ENCODE measurements around the gene UPK1A. TPM values are rescaled to one million over a fixed set of nuclear protein-coding genes. Genes with fewer than 3 reads are reported as not detected.

Gene UPK1A
- total and polyA plus RNA-seq, 2 donors (not counting 3 experiments of a cell fraction or from before 2014, with no cell fraction given) = not detected

GRCh38 chr19:35639863-35640262 lies 26.5 kb upstream of the UPK1A start:
- no peaks in the 10 kb centered on the region for H3K27me3 ChIP-seq (ENCODE audit: control insufficient read depth in 2 of 2, insufficient read depth in 2 of 2, low read length in 2 of 2)
- H3K9me1 ChIP-seq (replicated peaks; ENCODE audit: control insufficient read depth, extremely low read depth, insufficient read depth, low read length) = no peaks in the 10 kb centered on the region
- H3K36me3 ChIP-seq (ENCODE audit: control insufficient read depth in 2 of 2, extremely low read depth in 1 of 2, insufficient read depth in 2 of 2, low read length in 2 of 2) = peaks cover 9 to 23% of the 10 kb centered on the region in 2 experiments
- BruUV-seq (replicated peaks) = no TSS peak
- H3K4me2 ChIP-seq (ENCODE audit: insufficient read depth, low read length) = no peak overlapping the region
- TF ChIP-seq, protein P1, sequence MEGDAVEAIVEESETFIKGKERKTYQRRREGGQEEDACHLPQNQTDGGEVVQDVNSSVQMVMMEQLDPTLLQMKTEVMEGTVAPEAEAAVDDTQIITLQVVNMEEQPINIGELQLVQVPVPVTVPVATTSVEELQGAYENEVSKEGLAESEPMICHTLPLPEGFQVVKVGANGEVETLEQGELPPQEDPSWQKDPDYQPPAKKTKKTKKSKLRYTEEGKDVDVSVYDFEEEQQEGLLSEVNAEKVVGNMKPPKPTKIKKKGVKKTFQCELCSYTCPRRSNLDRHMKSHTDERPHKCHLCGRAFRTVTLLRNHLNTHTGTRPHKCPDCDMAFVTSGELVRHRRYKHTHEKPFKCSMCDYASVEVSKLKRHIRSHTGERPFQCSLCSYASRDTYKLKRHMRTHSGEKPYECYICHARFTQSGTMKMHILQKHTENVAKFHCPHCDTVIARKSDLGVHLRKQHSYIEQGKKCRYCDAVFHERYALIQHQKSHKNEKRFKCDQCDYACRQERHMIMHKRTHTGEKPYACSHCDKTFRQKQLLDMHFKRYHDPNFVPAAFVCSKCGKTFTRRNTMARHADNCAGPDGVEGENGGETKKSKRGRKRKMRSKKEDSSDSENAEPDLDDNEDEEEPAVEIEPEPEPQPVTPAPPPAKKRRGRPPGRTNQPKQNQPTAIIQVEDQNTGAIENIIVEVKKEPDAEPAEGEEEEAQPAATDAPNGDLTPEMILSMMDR (IDR thresholded peaks at IDR 0.05; ENCODE audit: extremely low read depth in 1 of 2, insufficient read depth in 1 of 2, low read depth in 1 of 2, low read length in 2 of 2) = no peak
- TF ChIP-seq JUN (IDR thresholded peaks at IDR 0.05; ENCODE audit: borderline replicate concordance, insufficient read depth, insufficient read length, low read depth) (no peak), POLR2AphosphoS5 (IDR thresholded peaks at IDR 0.05; ENCODE audit: insufficient read depth, low read depth, low read length) (no peak), GATA2 (IDR thresholded peaks at IDR 0.05; ENCODE audit: insufficient read depth, insufficient read length, low read depth, low read length) (no peak), POLR2A (IDR thresholded peaks at IDR 0.05; ENCODE audit: low read depth, low read length) (no peak), MAX (IDR thresholded peaks at IDR 0.05; ENCODE audit: insufficient read depth, insufficient read length) (no peak), MYC (IDR thresholded peaks at IDR 0.05; ENCODE audit: low read depth, low read length) (no peak), EZH2 (IDR thresholded peaks at IDR 0.05; ENCODE audit: borderline replicate concordance, low read depth, low read length, severe bottlenecking) (no peak), FOS (IDR thresholded peaks at IDR 0.05; ENCODE audit: borderline replicate concordance, insufficient read depth, low read length) (no peak)
- H4K20me1 ChIP-seq (replicated peaks; ENCODE audit: control insufficient read depth, extremely low read depth, insufficient read depth, low read length) = no peaks in the 10 kb centered on the region
- H3K9ac ChIP-seq (replicated peaks; ENCODE audit: extremely low read depth, insufficient read depth, low read length) = no peak overlapping the region
- no peak overlapping the region for H2AFZ ChIP-seq (ENCODE audit: low read depth, low read length)
- no peaks in the 10 kb centered on the region for H3K9me3 ChIP-seq (replicated peaks; ENCODE audit: control insufficient read depth, insufficient read depth, low read length)
- H3K4me1 ChIP-seq (ENCODE audit: control insufficient read depth, extremely low read depth, insufficient read depth, low read length) = peaks cover 18% of the 10 kb centered on the region
- intact Hi-C loops (cut with micrococcal nuclease) (no loop called here), dilution Hi-C loops (cut with MboI; ENCODE audit: extremely low pct_ligation_motif_present, low sequenced_read_pairs) (no loop called here)
- no peak overlapping the region for H3K27ac ChIP-seq (ENCODE audit: insufficient read depth, low read depth, low read length)
- H3K4me3 ChIP-seq (replicated peaks in 1 of 3; ENCODE audit: insufficient read depth in 1 of 3, low read depth in 1 of 3, low read length in 3 of 3) = no peak overlapping the region
- ChIA-PET CTCF (no interaction called here), POLR2A (no interaction called here)
- DNase-seq (ENCODE audit: low read depth, low spot score) (no peak), FAIRE-seq (no peak)
- H3K79me2 ChIP-seq (ENCODE audit: control insufficient read depth, insufficient read depth, low read length) = no peaks in the 10 kb centered on the region
